GM12891 (cell line): Measurements from ENCODE around the gene SIX4.

ENCODE experiments used
- PAX5 ChIP-seq: IDR thresholded peaks from 2 replicates; pipeline ENCODE4 v1.6.1; 2011; ENCODE audit warnings: low read length, moderate library complexity, mild to moderate bottlenecking; ENCODE audit not compliant: insufficient read depth, severe bottlenecking
- POLR2A ChIP-seq: IDR thresholded peaks from 2 replicates; pipeline ENCODE4 v1.6.1; 2011; ENCODE audit warnings: low read depth, low read length, control low read depth
- POLR2AphosphoS5 ChIP-seq: IDR thresholded peaks from 2 replicates; pipeline ENCODE4 v1.6.1; 2011; ENCODE audit warnings: low read depth, low read length, control low read depth

DNA sequence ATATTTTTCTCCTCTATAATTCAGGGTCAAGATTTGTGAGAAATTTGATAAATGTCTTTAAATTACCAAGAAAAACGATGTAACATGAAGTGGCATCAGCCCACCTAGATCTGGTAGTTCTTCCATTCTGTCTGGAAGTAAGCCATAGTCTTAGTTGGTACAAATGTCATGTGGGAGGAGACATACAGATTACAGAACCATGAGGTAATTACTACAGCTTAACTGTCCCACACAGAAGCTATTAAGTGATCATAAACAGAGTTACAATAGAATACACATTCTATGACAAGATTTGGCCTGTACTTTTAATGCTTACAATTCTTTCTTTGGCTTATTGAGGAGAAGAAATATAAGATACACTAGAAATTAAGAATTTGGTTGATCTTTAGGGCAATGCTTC lies 61.2 kb downstream of the SIX4 start:
- TF ChIP-seq POLR2AphosphoS5 (no peak), POLR2A (no peak), PAX5 (no peak)
